HG02973 (cell line): ENCODE results near the gene SEC24C.
"Not testable (repeated sequence)": the region's sequence is repeated elsewhere in the genome, so short reads cannot be mapped to it uniquely, and the experiment has no call there.

Source experiments
- ATAC-seq: cut with Tn5 transposase; IDR thresholded peaks from one replicate; pipeline ENCODE4 v1.9.1; 2021; ENCODE audit warnings: moderate library complexity; ENCODE audit not compliant: unreplicated experiment

Gene SEC24C

GRCh38 chr10:73730153-73730906 lies 13.8 kb upstream of the SEC24C start:
- peak; percentile 75 for ATAC-seq

- ATAC-seq = no peak
Observed at GRCh38 chr10:73731588-73732375, 12.4 kb upstream of the SEC24C start.

DNA sequence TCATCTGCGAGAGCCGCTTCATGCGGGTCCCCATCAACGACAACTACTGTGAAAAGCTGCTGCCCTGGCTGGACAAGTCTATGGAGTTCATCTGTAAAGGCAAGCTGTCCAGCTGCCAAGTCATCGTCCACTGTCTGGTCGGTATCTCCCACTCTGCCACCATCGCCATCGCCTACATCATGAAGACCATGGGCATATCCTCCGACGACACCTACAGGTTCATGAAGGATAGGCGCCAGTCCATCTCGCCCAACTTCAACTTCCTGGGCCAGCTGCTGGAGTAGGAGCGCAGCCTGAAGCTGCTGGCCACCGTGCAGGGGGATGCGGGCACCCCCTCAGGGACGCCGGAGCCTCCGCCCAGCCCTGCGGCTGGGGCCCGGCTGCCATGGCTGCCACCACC lies 11.7 kb upstream of the SEC24C start:
- ATAC-seq = no peak

- no peak for ATAC-seq
Observed at GRCh38 chr10:73732931-73733623, 11.1 kb upstream of the SEC24C start.

DNA sequence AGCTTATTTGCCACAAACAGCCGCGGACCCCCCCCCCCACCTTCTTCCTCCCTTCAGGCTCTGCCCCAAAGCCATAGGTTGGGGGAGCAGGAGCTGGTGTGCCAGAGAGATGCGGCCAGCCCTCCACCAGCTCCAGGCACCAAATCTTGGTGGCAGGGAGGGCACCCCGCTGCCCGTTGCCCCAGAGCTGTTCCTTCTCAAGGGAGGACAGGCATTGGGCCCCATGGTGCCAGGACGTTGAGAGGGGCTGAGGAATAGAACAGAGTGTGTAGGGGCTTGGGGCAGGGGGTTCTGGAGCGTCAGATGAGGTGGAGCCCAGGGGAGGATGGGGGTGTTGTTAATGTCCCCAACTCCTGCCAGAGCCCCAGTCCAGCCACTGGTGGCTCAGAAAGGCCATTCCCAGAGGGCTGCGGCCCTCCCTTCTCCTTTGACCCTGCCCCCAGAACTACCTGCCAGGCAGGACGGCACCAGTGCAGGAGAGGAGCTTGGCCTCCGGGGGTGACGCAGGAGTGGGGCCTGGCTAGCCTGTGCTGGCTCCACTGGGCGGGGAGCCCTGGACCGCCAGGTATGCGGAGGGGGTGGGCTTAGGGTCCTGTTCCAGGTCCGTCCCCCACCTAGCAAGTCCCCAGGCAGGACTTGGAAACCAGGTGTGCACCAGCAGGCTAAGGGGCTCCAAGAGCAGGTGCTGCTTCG lies 10.0 kb upstream of the SEC24C start:
- no peak for ATAC-seq

GRCh38 chr10:73734796-73735305 lies 9.3 kb upstream of the SEC24C start:
- ATAC-seq = no peak

GRCh38 chr10:73740501-73741254 lies 3.5 kb upstream of the SEC24C start:
- not testable (repeated sequence) for ATAC-seq

- ATAC-seq = no peak
Observed at GRCh38 chr10:73742454-73742734, 1.8 kb upstream of the SEC24C start.

- no peak for ATAC-seq
Observed at GRCh38 chr10:73743327-73743904, 756 bp upstream of the SEC24C start.

DNA sequence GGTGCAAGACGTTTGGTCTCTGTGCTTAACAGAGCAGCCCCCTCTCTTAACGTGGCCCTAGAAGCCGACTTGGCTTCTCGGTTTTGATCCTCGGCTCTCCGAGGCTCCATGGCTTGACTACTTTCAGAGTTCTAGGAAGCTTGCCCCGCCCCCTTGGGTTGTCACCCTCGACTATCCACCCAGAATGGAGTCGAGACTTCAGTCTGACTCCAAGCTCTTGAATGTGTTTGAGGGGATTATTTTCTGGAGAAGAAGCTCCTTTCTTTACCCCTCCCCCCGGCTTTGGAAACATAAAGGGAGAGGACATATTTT lies 448 bp downstream of the SEC24C start:
- ATAC-seq = peak; percentile 28

DNA sequence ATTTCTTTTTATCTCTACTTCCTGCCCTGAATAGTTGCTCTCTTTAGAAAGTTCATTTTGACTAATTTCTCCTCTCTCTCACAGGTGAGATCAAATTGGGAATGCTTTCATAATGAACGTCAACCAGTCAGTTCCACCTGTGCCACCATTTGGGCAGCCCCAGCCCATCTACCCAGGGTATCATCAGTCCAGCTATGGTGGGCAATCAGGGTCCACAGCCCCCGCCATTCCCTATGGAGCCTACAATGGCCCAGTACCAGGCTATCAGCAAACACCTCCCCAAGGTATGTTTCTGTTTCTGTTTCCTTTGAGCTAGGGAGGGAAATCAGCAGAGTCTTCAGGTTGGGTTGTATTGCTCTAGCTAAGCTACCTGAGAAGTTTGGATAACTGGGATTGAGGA lies 2.5 kb downstream of the SEC24C start:
- ATAC-seq = no peak

GRCh38 chr10:73750819-73751218 lies 6.6 kb downstream of the SEC24C start:
- no peak for ATAC-seq

- no peak for ATAC-seq
Observed at GRCh38 chr10:73756183-73756582, 12.0 kb downstream of the SEC24C start.

- no peak for ATAC-seq
Observed at GRCh38 chr10:73758704-73759511, 14.7 kb downstream of the SEC24C start.

GRCh38 chr10:73759512-73760115 lies 15.4 kb downstream of the SEC24C start:
- ATAC-seq = no peak

- ATAC-seq = no peak
Observed at GRCh38 chr10:73761781-73762180, 17.6 kb downstream of the SEC24C start.

DNA sequence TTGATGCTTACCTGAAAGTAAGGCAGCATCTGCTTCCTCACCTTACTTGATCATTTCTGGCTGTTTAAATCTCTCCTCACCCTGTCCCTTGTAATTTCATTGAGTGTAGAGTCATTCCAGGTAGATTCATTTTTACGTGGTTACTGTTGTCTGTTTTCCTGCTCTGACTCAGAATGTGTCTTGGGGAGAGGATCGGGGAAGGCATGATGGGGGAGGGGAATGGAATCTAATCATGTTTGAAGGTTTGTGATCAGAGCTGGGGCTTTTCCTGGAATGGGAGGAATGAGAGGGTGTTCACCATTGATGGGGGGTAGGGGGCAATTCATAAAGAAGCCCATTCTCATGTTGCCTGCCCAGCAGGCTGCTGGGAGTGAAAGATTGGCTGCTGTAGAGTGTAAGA lies 18.7 kb downstream of the SEC24C start:
- ATAC-seq = no peak

DNA sequence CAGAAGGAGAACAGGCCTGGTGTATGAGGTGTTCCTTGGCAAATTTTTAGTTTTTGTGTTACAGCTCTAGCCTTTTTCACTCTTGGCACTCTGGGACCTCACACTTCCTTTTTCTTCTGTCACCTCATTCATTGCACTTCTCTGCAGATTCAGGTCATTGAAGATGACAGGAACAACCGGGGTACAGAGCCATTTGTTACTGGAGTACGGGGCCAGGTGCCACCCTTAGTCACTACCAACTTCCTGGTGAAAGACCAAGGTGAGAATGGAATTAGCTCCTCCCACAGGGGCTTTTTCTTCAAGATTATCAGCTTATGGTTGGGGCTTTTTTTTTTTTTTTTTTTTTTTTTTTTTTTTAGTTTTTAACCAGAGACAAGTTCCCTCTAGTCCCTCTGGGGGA lies 19.2 kb downstream of the SEC24C start:
- no peak for ATAC-seq

GRCh38 chr10:73765066-73765465 lies 20.9 kb downstream of the SEC24C start:
- no peak for ATAC-seq
